Common myeloid progenitor, CD34-positive (primary cell): ENCODE data around the gene RUNX2.

Experiments used
- CTCF ChIA-PET: fragments of 350-600 bp; sonication (Branson Sonifier 250); formaldehyde crosslinking; loops from one replicate; lab custom pipeline; 2021; ENCODE audit warnings: antibody characterized with exemption; lab: Charles Lee
- POLR2A ChIA-PET: fragments of 350-600 bp; sonication (Branson Sonifier 250); formaldehyde crosslinking; loops from one replicate; lab custom pipeline; 2021; ENCODE audit warnings: antibody characterized with exemption; lab: Charles Lee
- DNase-seq, 3 donors: peaks; one replicate each; pipeline versions ENCODE4 v3.0.0 to v3.0.0-alpha.2; 2013
- H3K27ac ChIP-seq, 2 experiments: 1 replicate in 1 of 2; 2 replicates in 1 of 2; pipeline ENCODE4 v1.7.0; 2013; ENCODE audit warnings: inconsistent platforms in 2 of 2, low read length in 2 of 2, mild to moderate bottlenecking in 2 of 2, low read depth in 1 of 2, moderate library complexity in 1 of 2; ENCODE audit not compliant: severe bottlenecking in 2 of 2, insufficient read depth in 1 of 2, poor library complexity in 1 of 2
- H3K27me3 ChIP-seq, 5 experiments: replicated peaks in 2 of 5; 1 replicate in 3 of 5; 2 replicates in 2 of 5; pipeline versions ENCODE4 v1.6.1 to v1.7.0; 2013; ENCODE audit warnings: low read length in 4 of 5, mild to moderate bottlenecking in 2 of 5, moderate library complexity in 2 of 5, inconsistent platforms in 1 of 5; ENCODE audit not compliant: insufficient read depth in 5 of 5, control insufficient read depth in 4 of 5
- H3K36me3 ChIP-seq, 4 experiments: 1 replicate in 2 of 4; 2 replicates in 2 of 4; pipeline versions ENCODE4 v1.6.1 to v1.7.0; 2013; ENCODE audit warnings: low read length in 3 of 4, control low read depth in 1 of 4, mild to moderate bottlenecking in 1 of 4; ENCODE audit not compliant: control insufficient read depth in 4 of 4, insufficient read depth in 4 of 4
- H3K4me1 ChIP-seq, 4 experiments: 1 replicate in 3 of 4; 2 replicates in 1 of 4; pipeline versions ENCODE4 v1.6.1 to v1.7.1; 2013; ENCODE audit warnings: low read length in 3 of 4, mild to moderate bottlenecking in 3 of 4, control low read depth in 1 of 4, inconsistent platforms in 1 of 4, moderate library complexity in 1 of 4; ENCODE audit not compliant: control insufficient read depth in 4 of 4, insufficient read depth in 4 of 4; ENCODE audit errors: control extremely low read depth in 1 of 4
- H3K4me3 ChIP-seq, 7 experiments: 1 replicate in 4 of 7; 2 replicates in 3 of 7; pipeline versions ENCODE4 v1.5.1 to v1.7.0; 2013; ENCODE audit warnings: mild to moderate bottlenecking in 7 of 7, low read length in 6 of 7, moderate library complexity in 6 of 7, inconsistent platforms in 2 of 7, low read depth in 2 of 7, control low read depth in 1 of 7; ENCODE audit not compliant: insufficient read depth in 4 of 7, control insufficient read depth in 1 of 7; ENCODE audit errors: extremely low read depth in 1 of 7
- H3K9me3 ChIP-seq, 5 experiments: 1 replicate in 4 of 5; 2 replicates in 1 of 5; pipeline versions ENCODE4 v1.6.1 to v1.7.1; 2013; ENCODE audit warnings: low read length in 4 of 5, mild to moderate bottlenecking in 2 of 5, inconsistent platforms in 1 of 5, low read depth in 1 of 5, moderate library complexity in 1 of 5; ENCODE audit not compliant: control insufficient read depth in 4 of 5, insufficient read depth in 2 of 5; ENCODE audit errors: control extremely low read depth in 1 of 5
- WGBS: methylation state at CpG from one replicate; pipeline ENCODE4 v1.1.5; 2013; ENCODE audit not compliant: insufficient coverage; 5-methylcytosine and 5-hydroxymethylcytosine counted together

Gene RUNX2

DNA sequence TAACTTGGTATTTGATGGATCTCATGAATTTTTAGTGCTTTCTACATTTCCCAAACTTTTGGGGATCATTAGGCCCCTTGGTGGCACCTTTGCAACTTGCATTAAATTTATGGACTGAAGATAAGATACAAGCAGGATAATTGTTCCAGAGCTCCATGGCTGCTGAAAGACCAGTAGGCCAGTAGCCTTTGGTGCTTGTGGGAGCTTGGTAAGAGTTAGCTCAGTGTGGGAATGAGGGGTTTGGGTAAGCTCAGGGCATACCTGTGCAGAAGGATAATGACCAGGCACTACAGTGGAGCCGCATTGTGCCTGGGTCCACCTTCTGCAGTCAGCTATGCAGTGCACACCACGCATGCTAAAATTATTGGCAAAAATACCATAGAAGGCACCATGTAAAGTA lies 290.1 kb downstream of the RUNX2 start:
- H3K9me3 ChIP-seq, result no peaks in the 10 kb centered on the region
- ChIA-PET CTCF (no interaction called here), POLR2A (no interaction called here)

DNA sequence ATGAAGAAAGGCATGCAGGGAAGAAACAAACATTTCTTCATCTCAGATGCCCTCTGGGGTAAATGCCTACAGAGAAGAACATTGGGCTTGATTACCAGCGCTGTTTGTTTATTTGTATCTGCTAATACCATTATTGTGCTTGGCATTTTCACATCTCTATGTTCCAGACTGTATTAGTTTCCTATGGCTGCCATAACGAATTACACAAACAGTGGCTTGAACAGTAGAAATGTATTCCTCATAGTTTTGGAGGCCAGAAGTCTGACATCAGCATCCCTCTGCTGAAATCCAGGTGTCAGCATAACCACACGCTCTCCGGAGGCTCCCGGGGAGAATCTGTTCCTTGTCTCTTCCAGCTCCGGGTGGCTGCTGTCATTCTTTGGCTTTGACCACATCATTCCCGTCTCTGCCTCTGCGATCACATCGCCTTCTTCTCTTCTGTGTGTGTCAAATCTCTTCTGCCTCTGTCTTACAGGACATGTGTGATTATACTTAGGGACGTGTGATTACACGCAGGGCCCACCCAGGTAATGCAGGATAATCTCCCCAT lies 291.2 kb downstream of the RUNX2 start:
- Histone ChIP-seq H3K27me3 (no peaks in the 10 kb centered on the region), H3K36me3 (no peaks in the 10 kb centered on the region), H3K27ac (no peak overlapping the region), H3K9me3 (no peaks in the 10 kb centered on the region), H3K4me1 (peaks cover 0 to 7% (median 2%) of the 10 kb centered on the region in 4 experiments), H3K4me3 (no peak overlapping the region)
- 96% methylated on average over 8 of the region's 11 CpGs for WGBS
- POLR2A ChIA-PET, result no interaction called here
- no peak for DNase-seq
- CTCF ChIA-PET, result no interaction called here

More for the DNA sequence above, 290.1 kb downstream of the RUNX2 start:
- Histone ChIP-seq H3K36me3 (no peaks in the 10 kb centered on the region), H3K4me3 (no peak overlapping the region), H3K27ac (no peak overlapping the region), H3K27me3 (no peaks in the 10 kb centered on the region), H3K4me1 (peaks cover 0 to 7% (median 2%) of the 10 kb centered on the region in 4 experiments)
- DNase-seq, result no peak
- 100% methylated on average over 1 of the region's 2 CpGs for WGBS

- Histone ChIP-seq H3K27ac (no peak overlapping the region), H3K36me3 (no peaks in the 10 kb centered on the region), H3K9me3 (no peaks in the 10 kb centered on the region), H3K27me3 (no peaks in the 10 kb centered on the region), H3K4me3 (no peak overlapping the region), H3K4me1 (peaks cover 0 to 7% (median 2%) of the 10 kb centered on the region in 4 experiments)
- DNase-seq, result peak in 2 of 3 donors; percentile 8 to 9
- ChIA-PET POLR2A (no interaction called here), CTCF (no interaction called here)
- WGBS, result 89% methylated on average over 1 of the region's 3 CpGs
Measured at GRCh38 chr6:45619994-45620471, 291.9 kb downstream of the RUNX2 start.

GRCh38 chr6:45624228-45624627 lies 296.1 kb downstream of the RUNX2 start:
- Histone ChIP-seq H3K9me3 (no peaks in the 10 kb centered on the region), H3K27ac (no peak overlapping the region), H3K4me3 (no peak overlapping the region), H3K36me3 (no peaks in the 10 kb centered on the region), H3K27me3 (no peaks in the 10 kb centered on the region), H3K4me1 (peaks cover 0 to 7% (median 2%) of the 10 kb centered on the region in 4 experiments)
- POLR2A ChIA-PET, result no interaction called here
- DNase-seq, result no peak
- WGBS, result 100% methylated on average over 4 of the region's 4 CpGs
- CTCF ChIA-PET, result interaction anchor here (1.2 kb wide), 1 partner anchor 8 kb away, joined by 3 read pairs; no protein-coding TSS in a partner anchor

DNA sequence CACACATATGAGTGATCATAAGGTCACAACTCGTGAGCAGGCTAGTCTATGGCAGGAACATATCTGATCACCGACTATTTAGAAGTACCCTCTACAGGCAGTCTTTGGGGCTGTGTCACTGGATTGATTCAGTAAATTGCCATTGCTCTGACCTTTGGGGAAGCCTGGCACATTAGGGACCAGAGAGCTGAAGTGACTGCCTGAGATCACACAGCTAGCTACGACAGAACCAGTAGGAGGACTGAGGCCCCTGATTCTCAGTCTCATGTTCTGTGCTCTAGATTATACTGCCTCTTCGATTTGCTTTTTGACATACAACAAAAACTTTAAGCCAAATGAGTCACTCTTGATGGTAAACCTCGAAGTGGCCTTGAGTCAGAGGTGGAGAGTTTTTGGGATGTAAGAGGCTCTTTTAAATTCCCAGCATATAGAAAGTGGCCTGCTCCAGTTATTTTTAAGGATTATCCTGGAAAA lies 297.1 kb downstream of the RUNX2 start:
- WGBS, result 100% methylated on average over 4 of the region's 5 CpGs
- CTCF ChIA-PET, result no interaction called here
- Histone ChIP-seq H3K27ac (no peak overlapping the region), H3K36me3 (no peaks in the 10 kb centered on the region), H3K9me3 (no peaks in the 10 kb centered on the region), H3K27me3 (no peaks in the 10 kb centered on the region), H3K4me1 (peaks cover 0 to 4% (median 1%) of the 10 kb centered on the region in 4 experiments), H3K4me3 (no peak overlapping the region)
- POLR2A ChIA-PET, result no interaction called here
- no peak for DNase-seq

GRCh38 chr6:45626087-45626891 lies 298.2 kb downstream of the RUNX2 start:
- Histone ChIP-seq H3K4me1 (no peaks in the 10 kb centered on the region), H3K4me3 (no peak overlapping the region), H3K9me3 (no peaks in the 10 kb centered on the region), H3K27ac (no peak overlapping the region), H3K36me3 (no peaks in the 10 kb centered on the region), H3K27me3 (no peaks in the 10 kb centered on the region)
- ChIA-PET POLR2A (no interaction called here), CTCF (no interaction called here)
- 88% methylated on average over 5 of the region's 5 CpGs for WGBS
- DNase-seq, result no peak

GRCh38 chr6:45630314-45630713 lies 302.2 kb downstream of the RUNX2 start:
- CTCF ChIA-PET, result no interaction called here
- WGBS, result 100% methylated on average over 1 of the region's 2 CpGs

More at GRCh38 chr6:45630314-45630713, 302.2 kb downstream of the RUNX2 start:
- Histone ChIP-seq H3K9me3 (no peaks in the 10 kb centered on the region), H3K4me1 (no peaks in the 10 kb centered on the region), H3K4me3 (no peak overlapping the region), H3K27ac (no peak overlapping the region), H3K27me3 (no peaks in the 10 kb centered on the region), H3K36me3 (no peaks in the 10 kb centered on the region)
- POLR2A ChIA-PET, result no interaction called here
- no peak for DNase-seq
